H1 (cell line): ENCODE data around the gene KRT76. TPM values are rescaled to one million over a fixed set of nuclear protein-coding genes. Genes with fewer than 3 reads are reported as not detected.

Experiments
- CTCF ChIA-PET: fragments of 300-600 bp; sonication (Branson Sonifier 250); formaldehyde crosslinking; loops from one replicate; lab custom pipeline; 2021; ENCODE audit not compliant: partially characterized antibody; lab: Charles Lee
- POLR2A ChIA-PET: fragments of 300-600 bp; sonication (Branson Sonifier 250); formaldehyde crosslinking; loops from one replicate; lab custom pipeline; 2021; ENCODE audit warnings: inconsistent platforms; ENCODE audit not compliant: partially characterized antibody; lab: Charles Lee
- DNase-seq, 2 experiments: peaks; one replicate each; pipeline versions ENCODE4 v3.0.0 to v3.0.0-alpha.2; 2010 to 2022; ENCODE audit warnings: low spot score in 2 of 2, low read depth in 1 of 2, mixed read lengths in 1 of 2
- FAIRE-seq: peaks from 2 replicates; lab custom pipeline; 2011; peaks lifted over from hg19 to GRCh38; lab: Jason Lieb, UNC
- H2AFZ ChIP-seq: 2 replicates; pipeline ENCODE4 v1.8.1; 2012; ENCODE audit warnings: low read length, inconsistent platforms
- H2AK5ac ChIP-seq: 2 replicates; pipeline ENCODE4 v1.6.1; 2013; ENCODE audit warnings: low read depth, low read length
- H2BK120ac ChIP-seq: replicated peaks from 2 replicates; pipeline ENCODE3; 2013; ENCODE audit warnings: low read depth, low read length, inconsistent platforms
- H2BK12ac ChIP-seq: 2 replicates; pipeline ENCODE4 v1.6.1; 2013; ENCODE audit warnings: low read depth, low read length
- H2BK15ac ChIP-seq: 2 replicates; pipeline ENCODE4 v1.6.1; 2013; ENCODE audit warnings: low read length
- H2BK20ac ChIP-seq: 2 replicates; pipeline ENCODE4 v1.6.1; 2013; ENCODE audit warnings: low read length
- H2BK5ac ChIP-seq: 2 replicates; pipeline ENCODE4 v1.6.1; 2013; ENCODE audit warnings: low read depth, low read length
- H3K14ac ChIP-seq: 2 replicates; pipeline ENCODE4 v1.6.1; 2013; ENCODE audit warnings: inconsistent platforms; ENCODE audit not compliant: insufficient read length
- H3K18ac ChIP-seq: 2 replicates; pipeline ENCODE4 v1.6.1; 2013; ENCODE audit warnings: low read length; ENCODE audit errors: extremely low read depth
- H3K23ac ChIP-seq: 2 replicates; pipeline ENCODE4 v1.6.1; 2013; ENCODE audit warnings: inconsistent platforms; ENCODE audit not compliant: insufficient read length
- H3K23me2 ChIP-seq: 2 replicates; pipeline ENCODE4 v1.6.1; 2013; ENCODE audit warnings: low read depth, low read length
- H3K27ac ChIP-seq: 2 replicates; pipeline ENCODE4 v1.6.1; 2011; ENCODE audit warnings: low read depth, low read length, inconsistent platforms
- H3K27me3 ChIP-seq, 4 experiments: replicated peaks in 1 of 4; 1 replicate in 1 of 4; 2 replicates in 3 of 4; pipeline versions ENCODE4 v1.6.1 to v1.8.1; 2011 to 2013; ENCODE audit warnings: low read length in 3 of 4, mild to moderate bottlenecking in 3 of 4, inconsistent platforms in 2 of 4, mixed read lengths in 2 of 4, moderate library complexity in 1 of 4; ENCODE audit not compliant: control insufficient read depth in 3 of 4, insufficient read depth in 3 of 4; ENCODE audit errors: extremely low read depth in 1 of 4
- H3K36me3 ChIP-seq, 4 experiments: 2 replicates each; pipeline versions ENCODE4 v1.6.1 to v1.8.1; 2011 to 2013; ENCODE audit warnings: mild to moderate bottlenecking in 4 of 4, low read length in 3 of 4, moderate library complexity in 2 of 4, control low read depth in 1 of 4, inconsistent platforms in 1 of 4; ENCODE audit not compliant: insufficient read depth in 4 of 4, control insufficient read depth in 2 of 4
- H3K4ac ChIP-seq: replicated peaks from 2 replicates; pipeline ENCODE3; 2013; ENCODE audit warnings: low read length, low read depth, mixed read lengths, inconsistent platforms; ENCODE audit not compliant: insufficient read length
- H3K4me1 ChIP-seq, 4 experiments: replicated peaks in 1 of 4; 1 replicate in 1 of 4; 2 replicates in 3 of 4; pipeline versions ENCODE4 v1.6.1 to v1.8.1; 2011 to 2013; ENCODE audit warnings: low read length in 3 of 4, inconsistent platforms in 2 of 4, mixed read lengths in 1 of 4; ENCODE audit not compliant: insufficient read depth in 4 of 4, control insufficient read depth in 3 of 4
- H3K4me2 ChIP-seq, 2 experiments: 2 replicates each; pipeline versions ENCODE4 v1.6.1 to v1.8.1; 2011 to 2013; ENCODE audit warnings: low read depth in 2 of 2, low read length in 2 of 2, control low read depth in 1 of 2, inconsistent platforms in 1 of 2, mild to moderate bottlenecking in 1 of 2; ENCODE audit not compliant: insufficient read depth in 1 of 2
- H3K4me3 ChIP-seq, 4 experiments: fragments of 200-600, 300-600 bp in 1 of 4; sonication (generic), shearing (Covaris generic), sonication (Bioruptor Twin) in 1 of 4; 2 replicates each; pipeline versions ENCODE4 v1.5.1 to v1.8.1; 2011 to 2016; ENCODE audit warnings: low read length in 4 of 4, low read depth in 3 of 4, control low read depth in 2 of 4, inconsistent platforms in 2 of 4, mild to moderate bottlenecking in 2 of 4, mixed read lengths in 1 of 4, moderate library complexity in 1 of 4; ENCODE audit not compliant: insufficient read depth in 2 of 4; ENCODE audit errors: extremely low read depth in 1 of 4
- H3K56ac ChIP-seq: replicated peaks from 2 replicates; pipeline ENCODE3; 2013; ENCODE audit warnings: low read depth, mild to moderate bottlenecking, mixed read lengths, low read length, inconsistent platforms; ENCODE audit not compliant: insufficient read length
- H3K79me1 ChIP-seq: 2 replicates; pipeline ENCODE4 v1.6.1; 2013; ENCODE audit warnings: low read depth, low read length, control low read depth
- H3K79me2 ChIP-seq, 2 experiments: 2 replicates each; pipeline versions ENCODE4 v1.6.1 to v1.8.1; 2012 to 2013; ENCODE audit warnings: low read length in 2 of 2, mild to moderate bottlenecking in 2 of 2, inconsistent platforms in 1 of 2; ENCODE audit not compliant: insufficient read depth in 2 of 2, control insufficient read depth in 1 of 2
- H3K9ac ChIP-seq, 4 experiments: replicated peaks in 1 of 4; 1 replicate in 1 of 4; 2 replicates in 3 of 4; pipeline versions ENCODE4 v1.6.1 to v1.8.1; 2011 to 2013; ENCODE audit warnings: low read depth in 3 of 4, low read length in 3 of 4, control low read depth in 2 of 4, mild to moderate bottlenecking in 2 of 4, moderate library complexity in 2 of 4, inconsistent platforms in 1 of 4; ENCODE audit errors: extremely low read depth in 1 of 4
- H3K9me3 ChIP-seq, 2 experiments: 2 replicates each; pipeline versions ENCODE4 v1.6.1 to v1.8.1; 2012 to 2013; ENCODE audit warnings: mild to moderate bottlenecking in 2 of 2, moderate library complexity in 2 of 2, control low read depth in 1 of 2, inconsistent platforms in 1 of 2, low read depth in 1 of 2, low read length in 1 of 2, mixed read lengths in 1 of 2; ENCODE audit not compliant: insufficient read depth in 2 of 2
- H4K20me1 ChIP-seq, 2 experiments: replicated peaks in 1 of 2; 2 replicates each; pipeline versions ENCODE3 to v1.8.1; 2011 to 2013; ENCODE audit warnings: inconsistent platforms in 2 of 2, low read length in 2 of 2, mild to moderate bottlenecking in 1 of 2; ENCODE audit not compliant: insufficient read depth in 2 of 2, control insufficient read depth in 1 of 2
- H4K5ac ChIP-seq: 2 replicates; pipeline ENCODE4 v1.6.1; 2013; ENCODE audit warnings: low read length, low read depth, mixed read lengths, inconsistent platforms; ENCODE audit not compliant: insufficient read length
- H4K8ac ChIP-seq: 2 replicates; pipeline ENCODE4 v1.8.0; 2013; ENCODE audit warnings: mild to moderate bottlenecking, moderate library complexity, low read length, inconsistent platforms; ENCODE audit not compliant: insufficient read depth; ENCODE audit errors: extremely low read depth
- H4K91ac ChIP-seq: replicated peaks from 2 replicates; pipeline ENCODE3; 2013; ENCODE audit warnings: low read length, mixed read lengths, inconsistent platforms; ENCODE audit not compliant: insufficient read length
- ATF2 ChIP-seq: IDR thresholded peaks from 2 replicates; pipeline ENCODE4 v1.6.1; 2012; ENCODE audit warnings: low read length, inconsistent platforms
- SP1 ChIP-seq: IDR thresholded peaks from 2 replicates; pipeline ENCODE4 v1.6.1; 2011; ENCODE audit warnings: low read depth, low read length
- WGBS, 2 experiments: shearing (Covaris generic) in 1 of 2; methylation state at CpG; one replicate each; pipeline versions ENCODE4 v1.1.6 to v1.1.7; 2013 to 2015; ENCODE audit warnings: low lambda C conversion rate in 2 of 2, mixed read lengths in 2 of 2, inconsistent platforms in 1 of 2, low coverage in 1 of 2, missing lambda C conversion rate in 1 of 2; ENCODE audit not compliant: insufficient replicate concordance in 2 of 2, insufficient coverage in 1 of 2, insufficient read length in 1 of 2; ENCODE audit errors: extremely low coverage in 1 of 2, missing lambda C conversion rate in 1 of 2; 5-methylcytosine and 5-hydroxymethylcytosine counted together
- polyA plus RNA-seq, 7 experiments: library from polyadenylated mRNA; depleted of rRNA in 3 of 7; stranded (reverse) in 5 of 7; unstranded in 2 of 7; fragments of >200 nt in 5 of 7; fragments of 200-250 nt in 2 of 7; gene quantifications; 1 replicate in 5 of 7; 2 replicates in 1 of 7; 4 replicates in 1 of 7; pipeline versions ENCODE4 v1.2.1 to v1.2.3, GENCODE V29; 2011 to 2013; ENCODE audit warnings: missing spikeins in 2 of 7, mixed read lengths in 2 of 7
- total RNA-seq: library from RNA; stranded (reverse); fragmentation: NEBNext Ultra II Directional; extraction: Animal tissue kit (Norgen Biotek cat#: 25700); gene quantifications from 2 replicates; pipeline ENCODE4 v1.2.1, GENCODE V29; 2021

The KRT76 gene
- total and polyA plus RNA-seq, 2 of the 8 experiments (the other 6 are each of a cell fraction or from before 2014, with no cell fraction given), result not detected

DNA sequence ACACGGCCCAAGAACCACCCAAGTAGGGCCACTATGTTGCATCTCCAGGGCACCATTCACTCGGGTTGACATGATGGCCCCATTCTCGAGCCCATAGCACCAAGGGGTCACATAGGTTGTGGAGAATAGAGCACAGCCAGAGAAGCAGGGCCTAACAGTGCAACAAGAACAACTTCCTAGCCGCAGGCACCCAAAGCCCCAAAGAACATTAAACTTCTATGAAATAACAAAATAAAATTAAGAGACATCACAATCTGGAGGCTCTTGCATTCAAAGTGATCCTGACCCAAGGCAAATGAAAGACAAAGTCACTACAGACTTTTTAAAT is 34.9 kb upstream of the KRT76 start:
- 69% methylated on average over 4 of the region's 4 CpGs; no CpG with 5 or more reads in 1 of the 2 experiments for WGBS, 2 experiments
- POLR2A ChIA-PET, result no interaction called here

More for the DNA sequence above, 34.9 kb upstream of the KRT76 start:
- Histone ChIP-seq H3K23ac (no peak overlapping the region), H2AFZ (no peak overlapping the region), H3K18ac (no peak overlapping the region), H3K4me3 (no peak overlapping the region), H3K79me1 (no peaks in the 10 kb centered on the region), H3K4me2 (no peak overlapping the region), H3K56ac (no peak overlapping the region), H2BK12ac (no peak overlapping the region), H2AK5ac (no peak overlapping the region), H2BK5ac (no peak overlapping the region), H3K14ac (no peak overlapping the region), H2BK15ac (no peak overlapping the region), H4K91ac (no peak overlapping the region), H3K27me3 (no peaks in the 10 kb centered on the region), H2BK120ac (no peak overlapping the region), H2BK20ac (no peak overlapping the region), H3K27ac (no peak overlapping the region), H3K9ac (no peak overlapping the region), H3K23me2 (no peaks in the 10 kb centered on the region), H3K4me1 (no peaks in the 10 kb centered on the region), H3K36me3 (no peaks in the 10 kb centered on the region), H3K9me3 (no peaks in the 10 kb centered on the region), H4K8ac (no peak overlapping the region), H4K20me1 (no peaks in the 10 kb centered on the region), H3K4ac (no peak overlapping the region), H4K5ac (no peak overlapping the region), H3K79me2 (no peaks in the 10 kb centered on the region)
- FAIRE-seq, result no peak
- no peak for DNase-seq
- TF ChIP-seq SP1 (no peak), ATF2 (no peak)
- CTCF ChIA-PET, result interaction anchor here (0.5 to 1.6 kb wide), 3 partner anchors 119 to 383 kb away, joined by 3 to 4 read pairs (median 3); no protein-coding TSS in a partner anchor
